Mesothelial cell of epicardium (in vitro differentiated cells): ENCODE measurements around the gene LAP3. TPM values are rescaled to one million over a fixed set of nuclear protein-coding genes. Genes with fewer than 3 reads are reported as not detected.
A peak's percentile ranks its signal among the peaks of the same experiment; 100 is the strongest.

Experiments
- DNase-seq, 2 experiments: peaks; one replicate each; pipeline ENCODE4 v3.0.0; 2021; ENCODE audit warnings: low spot score in 2 of 2; ENCODE audit not compliant: unreplicated experiment in 2 of 2
- H3K27ac Mint-ChIP-seq: 2 replicates; pipeline ENCODE4 v1.8.0; 2021; ENCODE audit warnings: mixed read lengths
- H3K27me3 Mint-ChIP-seq: 2 replicates; pipeline ENCODE4 v1.8.0; 2021; ENCODE audit warnings: low read depth, mixed read lengths
- H3K36me3 Mint-ChIP-seq: 2 replicates; pipeline ENCODE4 v1.8.0; 2021; ENCODE audit warnings: mixed read lengths
- H3K4me1 Mint-ChIP-seq: 2 replicates; pipeline ENCODE4 v1.8.0; 2021; ENCODE audit warnings: mixed read lengths
- H3K4me3 Mint-ChIP-seq: 2 replicates; pipeline ENCODE4 v1.8.0; 2021; ENCODE audit warnings: mild to moderate bottlenecking, moderate library complexity, mixed read lengths
- H3K9me3 Mint-ChIP-seq: 2 replicates; pipeline ENCODE4 v1.8.0; 2021; ENCODE audit warnings: mixed read lengths
- CTCF ChIP-seq: fragments of 200-600 bp; sonication (generic); IDR thresholded peaks from one replicate; pipeline ENCODE4 v1.5.0; 2021; ENCODE audit warnings: antibody characterized with exemption; ENCODE audit not compliant: unreplicated experiment
- total RNA-seq: library from RNA; stranded (reverse); gene quantifications from 3 replicates; pipeline ENCODE4 v1.2.1, GENCODE V29; 2021

Gene LAP3
- total RNA-seq, 1 donor from 2014 or later: 38.5 TPM

- no peaks in the 10 kb centered on the region for H3K27me3 Mint-ChIP-seq
- H3K27ac Mint-ChIP-seq: no peak overlapping the region
- peaks cover 31% of the 10 kb centered on the region for H3K36me3 Mint-ChIP-seq
- no peaks in the 10 kb centered on the region for H3K9me3 Mint-ChIP-seq
- H3K4me3 Mint-ChIP-seq: no peak overlapping the region
- H3K4me1 Mint-ChIP-seq: no peaks in the 10 kb centered on the region
- peak; percentile 48 to 85 for DNase-seq
- TF ChIP-seq CTCF: peak; percentile 79
These were observed 60.0 kb downstream of the LAP3 start for GRCh38 chr4:17636696-17637622.

- Mint-ChIP-seq H3K9me3 (peaks cover 16% of the 10 kb centered on the region), H3K36me3 (peaks cover 33% of the 10 kb centered on the region), H3K4me1 (no peaks in the 10 kb centered on the region), H3K27ac (no peak overlapping the region), H3K27me3 (no peaks in the 10 kb centered on the region), H3K4me3 (no peak overlapping the region)
- TF ChIP-seq CTCF: no peak
- DNase-seq: no peak
These were observed 62.1 kb downstream of the LAP3 start for GRCh38 chr4:17639136-17639535.

GRCh38 chr4:17642398-17642783 is 65.4 kb downstream of the LAP3 start:
- Mint-ChIP-seq H3K9me3 (peaks cover 26% of the 10 kb centered on the region), H3K4me1 (no peaks in the 10 kb centered on the region), H3K27ac (no peak overlapping the region), H3K36me3 (peaks cover 22% of the 10 kb centered on the region), H3K4me3 (no peak overlapping the region), H3K27me3 (no peaks in the 10 kb centered on the region)
- TF ChIP-seq CTCF: no peak
- DNase-seq: no peak

- peaks cover 26% of the 10 kb centered on the region for H3K9me3 Mint-ChIP-seq
These were observed 69.7 kb downstream of the LAP3 start for GRCh38 chr4:17646693-17647092.

GRCh38 chr4:17647176-17647806 is 70.3 kb downstream of the LAP3 start:
- H3K4me3 Mint-ChIP-seq: no peak overlapping the region
- no peak for TF ChIP-seq CTCF

More at GRCh38 chr4:17646693-17647092, 69.7 kb downstream of the LAP3 start:
- Mint-ChIP-seq H3K36me3 (peaks cover 15% of the 10 kb centered on the region), H3K4me1 (no peaks in the 10 kb centered on the region), H3K4me3 (no peak overlapping the region), H3K27ac (no peak overlapping the region), H3K27me3 (no peaks in the 10 kb centered on the region)
- TF ChIP-seq CTCF: no peak
- DNase-seq: no peak

More at GRCh38 chr4:17647176-17647806, 70.3 kb downstream of the LAP3 start:
- Mint-ChIP-seq H3K27ac (no peak overlapping the region), H3K36me3 (peaks cover 13% of the 10 kb centered on the region), H3K9me3 (peaks cover 26% of the 10 kb centered on the region), H3K27me3 (no peaks in the 10 kb centered on the region), H3K4me1 (no peaks in the 10 kb centered on the region)
- DNase-seq: no peak
